Transverse colon (tissue), 4 donors: Measurements from ENCODE around the gene NOC2L.

Experiments used
- EP300 ChIP-seq: sonication (generic); formaldehyde crosslinking; IDR thresholded peaks from one replicate; pipeline ENCODE4 v1.6.1; 2017; ENCODE audit warnings: antibody characterized with exemption, low read depth
- POLR2A ChIP-seq: fragments of 450-650 bp; IDR thresholded peaks from one replicate; pipeline ENCODE4 v1.6.1; 2016; ENCODE audit warnings: antibody characterized with exemption, mild to moderate bottlenecking, moderate library complexity
- POLR2AphosphoS5 ChIP-seq, 3 donors: sonication (generic); formaldehyde crosslinking; IDR thresholded peaks; one replicate each; pipeline ENCODE4 v1.6.1; 2016; ENCODE audit warnings: antibody characterized with exemption in 3 of 3
- TF ChIP-seq, protein P1 (sequence below), 5 experiments: fragments of 200-600 bp in 3 of 5; fragments of 450-650 bp in 2 of 5; sonication (generic) in 3 of 5; IDR thresholded peaks; 1 replicate in 2 of 5; 2 replicates in 3 of 5; pipeline ENCODE4 v1.5.1; 2016 to 2017; ENCODE audit warnings: antibody characterized with exemption in 5 of 5, inconsistent platforms in 3 of 5, mild to moderate bottlenecking in 2 of 5, moderate library complexity in 1 of 5

DNA sequence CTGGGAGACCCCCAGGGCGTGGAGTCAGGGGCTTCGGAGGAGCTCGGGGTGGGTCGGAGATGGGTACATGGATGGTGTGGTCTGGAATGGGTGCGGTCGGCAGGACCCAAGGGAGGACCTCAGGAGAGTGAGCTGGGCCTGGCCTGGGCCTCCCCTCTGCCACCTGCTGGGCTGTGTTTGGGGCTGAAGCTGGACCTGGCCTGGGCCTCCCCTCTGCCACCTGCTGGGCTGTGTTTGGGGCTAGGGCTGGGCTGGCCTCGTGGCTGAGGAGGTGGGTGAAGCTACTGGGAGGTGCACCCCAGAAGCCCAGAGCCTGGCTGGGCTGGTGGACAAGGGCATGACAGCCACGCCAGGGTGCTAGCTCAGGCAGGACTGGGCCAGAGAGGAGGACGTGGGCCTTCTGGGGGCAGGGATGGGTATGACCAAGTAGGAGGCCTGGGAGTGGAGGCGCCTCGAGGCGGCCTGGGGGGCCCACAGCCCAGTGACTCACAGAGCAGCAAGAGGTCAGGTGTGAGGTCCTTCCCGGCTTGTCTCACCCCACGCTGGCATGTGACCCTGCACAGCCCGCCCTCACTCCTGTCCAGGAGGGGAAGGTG is 20.9 kb downstream of the NOC2L start:
- TF ChIP-seq POLR2AphosphoS5 (IDR thresholded peaks at IDR 0.05) (no peak), POLR2A (no peak), EP300 (no peak)
- TF ChIP-seq, protein P1, sequence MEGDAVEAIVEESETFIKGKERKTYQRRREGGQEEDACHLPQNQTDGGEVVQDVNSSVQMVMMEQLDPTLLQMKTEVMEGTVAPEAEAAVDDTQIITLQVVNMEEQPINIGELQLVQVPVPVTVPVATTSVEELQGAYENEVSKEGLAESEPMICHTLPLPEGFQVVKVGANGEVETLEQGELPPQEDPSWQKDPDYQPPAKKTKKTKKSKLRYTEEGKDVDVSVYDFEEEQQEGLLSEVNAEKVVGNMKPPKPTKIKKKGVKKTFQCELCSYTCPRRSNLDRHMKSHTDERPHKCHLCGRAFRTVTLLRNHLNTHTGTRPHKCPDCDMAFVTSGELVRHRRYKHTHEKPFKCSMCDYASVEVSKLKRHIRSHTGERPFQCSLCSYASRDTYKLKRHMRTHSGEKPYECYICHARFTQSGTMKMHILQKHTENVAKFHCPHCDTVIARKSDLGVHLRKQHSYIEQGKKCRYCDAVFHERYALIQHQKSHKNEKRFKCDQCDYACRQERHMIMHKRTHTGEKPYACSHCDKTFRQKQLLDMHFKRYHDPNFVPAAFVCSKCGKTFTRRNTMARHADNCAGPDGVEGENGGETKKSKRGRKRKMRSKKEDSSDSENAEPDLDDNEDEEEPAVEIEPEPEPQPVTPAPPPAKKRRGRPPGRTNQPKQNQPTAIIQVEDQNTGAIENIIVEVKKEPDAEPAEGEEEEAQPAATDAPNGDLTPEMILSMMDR (IDR thresholded peaks at IDR 0.05): peak in 4 of 5 experiments; percentile 47 to 78 (median 62)
